ENCODE measurements around the gene HMGN1. TPM values are rescaled to one million over a fixed set of nuclear protein-coding genes. Genes with fewer than 3 reads are reported as not detected.
"Not testable (repeated sequence)": the region's sequence is repeated elsewhere in the genome, so short reads cannot be mapped to it uniquely, and the experiment has no call there.

HMGN1 gene
- total RNA-seq, 1 experiment from 2014 or later: 469 TPM

DNA sequence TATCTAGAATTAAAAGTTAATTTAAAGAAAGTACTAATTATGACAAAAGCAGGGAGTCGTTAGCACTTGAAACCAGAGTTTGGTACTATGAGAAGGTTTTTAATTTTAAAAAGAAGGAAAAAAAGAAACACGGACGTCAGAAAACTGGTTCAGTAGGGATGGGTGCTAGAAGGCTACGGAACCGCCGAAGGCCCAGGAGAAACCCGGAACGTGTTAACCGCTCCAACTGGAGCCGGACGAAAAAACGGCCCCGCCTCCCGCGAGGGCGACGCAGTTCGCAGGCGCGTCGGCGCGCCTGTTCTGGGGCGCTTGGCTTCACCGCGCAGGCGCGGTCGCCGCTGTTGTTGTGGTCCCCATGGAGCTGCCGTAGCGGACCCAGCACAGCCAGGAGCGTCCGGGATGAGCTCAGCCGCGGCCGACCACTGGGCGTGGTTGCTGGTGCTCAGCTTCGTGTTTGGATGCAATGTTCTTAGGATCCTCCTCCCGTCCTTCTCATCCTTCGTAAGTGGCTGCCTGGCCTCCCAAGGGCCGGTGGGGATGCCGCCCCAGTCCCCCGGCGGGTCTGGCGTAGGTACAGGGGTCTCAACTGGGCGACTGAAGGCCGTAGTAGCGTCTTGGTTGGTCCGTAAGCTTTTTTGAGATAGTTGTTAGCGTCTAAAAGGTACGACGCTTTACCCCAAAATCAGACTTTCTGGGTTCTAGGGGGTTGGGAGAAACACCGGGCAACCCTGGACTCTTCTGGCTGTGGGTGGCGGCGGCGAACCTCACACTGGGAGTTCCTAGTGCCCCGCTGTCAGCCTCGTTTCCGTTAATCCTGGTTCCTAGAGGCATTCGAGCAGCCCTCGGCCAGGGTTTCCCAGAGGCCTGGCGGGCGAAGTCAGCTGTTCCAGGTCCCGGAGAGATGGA is 31.4 kb upstream of the HMGN1 start:
- Histone ChIP-seq H3K4me3 (peak overlapping the region; percentile 69), H3K4me1 (peaks cover 3% of the 10 kb centered on the region; the same call in 1 of the 2 replicates), H3K9me3 (replicated peaks) (no peaks in the 10 kb centered on the region), H3K27me3 (no peaks in the 10 kb centered on the region), H3K27ac (peak overlapping the region; percentile 9; the same call in 1 of the 2 replicates), H3K36me3 (no peaks in the 10 kb centered on the region)
- DNase-seq: peak; percentile 94

DNA sequence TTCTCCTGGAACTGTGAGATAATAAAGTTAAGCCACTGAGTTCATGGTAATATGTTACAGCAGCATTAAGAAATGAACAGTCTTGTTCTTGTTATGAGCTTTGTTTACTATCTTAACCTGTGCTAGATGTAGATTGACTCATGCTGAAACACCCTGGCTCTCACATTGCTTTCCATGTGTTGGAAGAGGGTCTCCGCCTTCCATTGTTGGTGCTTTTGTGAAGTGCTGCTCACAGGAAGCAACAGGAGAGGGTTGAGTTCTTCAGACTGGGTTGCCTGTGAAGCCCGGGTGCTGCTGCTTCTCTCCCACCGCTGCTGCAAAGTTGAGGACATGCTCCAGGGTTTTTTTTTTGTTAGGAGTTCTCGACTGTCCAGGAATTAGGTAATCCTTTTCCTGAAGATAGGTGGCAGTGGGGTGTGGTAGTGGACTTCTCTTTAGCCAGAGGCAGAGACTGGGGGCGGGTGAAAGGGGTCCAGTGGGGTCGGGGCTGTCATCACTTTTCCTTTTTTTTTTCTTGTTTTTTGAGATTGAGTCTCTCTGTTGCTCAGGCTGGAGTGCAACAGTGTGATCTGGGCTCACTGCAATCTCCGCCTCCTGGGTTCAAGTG is 28.7 kb upstream of the HMGN1 start:
- H3K4me1 ChIP-seq: peaks cover 6% of the 10 kb centered on the region; the same call in 1 of the 2 replicates
- no peaks in the 10 kb centered on the region for H3K9me3 ChIP-seq (replicated peaks)
- no peak overlapping the region for H3K27ac ChIP-seq
- no peak for DNase-seq
- 0 out of 2 replicates have a peak, but pooled peaks cover 4% of the 10 kb centered on the region for H3K27me3 ChIP-seq
- H3K36me3 ChIP-seq: no peaks in the 10 kb centered on the region
- H3K4me3 ChIP-seq: no peak overlapping the region

DNA sequence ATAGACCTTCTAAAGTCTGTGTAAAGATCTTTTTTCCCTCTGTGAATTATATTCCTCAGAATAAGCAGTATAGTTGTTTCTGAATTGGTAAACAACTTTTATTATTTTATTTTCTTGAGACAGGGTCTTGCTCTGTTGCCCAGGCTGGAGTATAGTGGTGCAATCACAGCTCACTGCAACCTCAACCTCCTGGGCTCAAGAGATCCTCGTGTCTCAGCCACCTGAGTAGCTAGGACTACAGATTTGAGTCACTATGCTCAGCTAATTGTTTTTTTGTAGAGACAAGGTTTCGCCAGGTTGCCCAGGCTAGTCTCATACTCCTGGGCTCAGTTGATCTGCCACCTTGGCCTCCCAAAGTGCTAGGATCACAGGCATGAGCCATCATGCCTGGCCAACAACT is 26.6 kb upstream of the HMGN1 start:
- DNase-seq: no peak
- Histone ChIP-seq H3K27me3 (0 out of 2 replicates have a peak, but pooled peaks cover 4% of the 10 kb centered on the region), H3K4me3 (no peak overlapping the region), H3K4me1 (peaks cover 6% of the 10 kb centered on the region; the same call in 1 of the 2 replicates), H3K36me3 (no peaks in the 10 kb centered on the region), H3K9me3 (replicated peaks) (no peaks in the 10 kb centered on the region), H3K27ac (no peak overlapping the region)

DNA sequence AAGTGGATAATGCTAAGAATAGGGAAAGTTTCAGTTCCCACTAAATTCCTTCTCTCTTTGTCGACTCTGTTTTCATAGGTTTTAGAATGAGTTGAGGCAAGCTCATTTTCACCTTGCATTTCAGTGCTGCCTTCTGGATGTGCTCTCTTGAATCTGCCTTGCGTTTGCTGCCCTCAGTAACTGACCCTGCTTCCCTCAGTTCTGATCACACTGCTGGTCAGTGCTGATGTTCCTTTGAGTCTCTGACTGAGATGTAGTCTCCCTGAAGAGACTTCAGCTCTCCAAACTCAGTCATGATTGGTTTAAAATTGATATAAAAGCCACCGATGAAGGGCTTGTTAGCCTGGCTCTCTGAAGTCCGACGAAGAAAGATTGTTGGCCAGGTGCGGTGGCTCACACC is 25.2 kb upstream of the HMGN1 start:
- Histone ChIP-seq H3K27me3 (0 out of 2 replicates have a peak, but pooled peaks cover 4% of the 10 kb centered on the region), H3K4me3 (no peak overlapping the region), H3K27ac (no peak overlapping the region), H3K36me3 (no peaks in the 10 kb centered on the region), H3K4me1 (0 out of 2 replicates have a peak, but pooled peaks cover 3% of the 10 kb centered on the region), H3K9me3 (replicated peaks) (no peaks in the 10 kb centered on the region)
- DNase-seq: no peak

DNA sequence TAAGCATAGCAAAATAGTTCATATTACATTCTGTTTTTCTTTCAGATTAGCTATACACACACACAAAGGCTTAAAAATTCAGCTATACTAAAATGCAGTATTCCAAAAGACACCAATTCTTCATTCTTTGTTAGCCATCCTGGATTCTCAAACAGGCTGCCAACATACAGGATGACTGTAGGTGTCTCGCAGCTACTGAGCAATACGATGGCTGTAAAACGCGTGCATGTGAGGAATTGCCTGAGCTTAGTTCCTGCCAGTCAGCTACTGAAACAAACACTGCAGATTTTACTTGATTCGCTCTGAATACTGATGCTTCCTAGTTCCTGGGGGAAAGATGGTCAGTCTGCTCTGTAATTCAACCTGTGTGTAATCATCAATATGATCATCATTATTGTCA is 24.7 kb upstream of the HMGN1 start:
- DNase-seq: peak in 1 of 2 experiments; percentile 26

DNA sequence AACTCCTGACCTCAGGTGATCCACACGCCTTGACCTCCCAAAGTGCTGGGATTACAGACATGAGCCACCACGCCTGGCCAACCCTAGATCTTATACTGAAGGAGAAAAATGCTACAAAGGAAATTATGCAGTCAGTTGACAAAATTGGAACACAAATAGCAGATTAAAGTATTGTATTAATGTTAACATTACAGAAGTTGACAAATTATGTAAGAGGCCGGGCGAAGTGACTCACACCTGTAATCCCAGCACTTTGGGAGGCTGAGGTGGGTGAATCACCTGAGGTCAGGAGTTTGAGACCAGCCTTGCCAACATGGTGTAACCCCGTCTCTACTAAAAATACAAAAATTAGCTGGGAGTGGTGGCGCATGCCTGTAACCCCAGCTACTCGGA is 21.0 kb upstream of the HMGN1 start:
- DNase-seq; H3K27ac ChIP-seq; H3K27me3 ChIP-seq; H3K9me3 ChIP-seq (replicated peaks); H3K36me3 ChIP-seq; H3K4me1 ChIP-seq; H3K4me3 ChIP-seq: not testable (repeated sequence)

More for the DNA sequence above, 24.7 kb upstream of the HMGN1 start:
- Histone ChIP-seq H3K36me3 (no peaks in the 10 kb centered on the region), H3K27ac (no peak overlapping the region), H3K27me3 (0 out of 2 replicates have a peak, but pooled peaks cover 4% of the 10 kb centered on the region), H3K4me3 (no peak overlapping the region), H3K4me1 (0 out of 2 replicates have a peak, but pooled peaks cover 3% of the 10 kb centered on the region), H3K9me3 (replicated peaks) (no peaks in the 10 kb centered on the region)

DNA sequence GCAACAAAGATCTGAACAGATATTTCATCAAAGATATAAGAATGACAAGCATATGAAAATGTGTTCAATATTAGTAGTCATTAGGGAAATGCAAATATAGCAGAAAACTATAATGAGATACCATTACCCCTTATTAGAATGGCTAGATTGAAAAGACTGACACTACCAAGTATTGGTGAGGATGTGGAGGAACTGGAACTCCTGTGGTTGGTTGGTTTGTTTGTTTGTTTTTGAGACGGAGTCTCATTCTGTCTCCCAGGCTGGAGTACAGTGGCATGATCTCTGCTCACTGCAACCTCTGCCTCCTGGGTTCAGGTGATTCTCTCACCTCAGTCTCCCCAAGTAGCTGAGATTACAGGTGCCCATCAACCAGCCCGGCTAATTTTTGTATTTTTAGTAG is 18.9 kb upstream of the HMGN1 start:
- Histone ChIP-seq H3K4me1 (peaks cover 9% of the 10 kb centered on the region), H3K27ac (no peak overlapping the region), H3K9me3 (replicated peaks) (no peaks in the 10 kb centered on the region), H3K27me3 (no peaks in the 10 kb centered on the region), H3K4me3 (no peak overlapping the region), H3K36me3 (no peaks in the 10 kb centered on the region)
- no peak for DNase-seq

DNA sequence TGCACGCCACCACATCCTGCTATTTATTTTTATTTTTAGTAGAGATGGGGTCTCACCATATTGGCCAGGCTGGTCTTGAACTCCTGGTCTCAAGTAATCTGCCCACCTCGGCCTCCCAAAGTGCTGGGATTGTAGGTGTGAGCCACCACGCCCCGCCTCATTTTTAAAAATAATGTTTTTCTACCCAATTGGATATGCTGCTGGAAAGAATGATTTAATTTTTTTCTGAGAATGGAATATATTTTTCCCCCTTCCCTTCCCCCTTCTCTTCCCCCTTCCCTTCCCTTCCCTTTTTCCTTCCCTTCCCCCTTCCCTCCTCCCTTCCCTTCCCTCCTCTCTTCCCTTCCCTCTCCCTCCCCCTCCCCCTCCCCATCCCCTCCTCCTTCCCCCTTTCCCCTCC is 17.7 kb upstream of the HMGN1 start:
- no peaks in the 10 kb centered on the region for H3K27me3 ChIP-seq
- no peak overlapping the region for H3K27ac ChIP-seq
- H3K4me1 ChIP-seq: peaks cover 9% of the 10 kb centered on the region
- H3K9me3 ChIP-seq (replicated peaks): no peaks in the 10 kb centered on the region
- DNase-seq: no peak
- no peaks in the 10 kb centered on the region for H3K36me3 ChIP-seq
- no peak overlapping the region for H3K4me3 ChIP-seq

DNA sequence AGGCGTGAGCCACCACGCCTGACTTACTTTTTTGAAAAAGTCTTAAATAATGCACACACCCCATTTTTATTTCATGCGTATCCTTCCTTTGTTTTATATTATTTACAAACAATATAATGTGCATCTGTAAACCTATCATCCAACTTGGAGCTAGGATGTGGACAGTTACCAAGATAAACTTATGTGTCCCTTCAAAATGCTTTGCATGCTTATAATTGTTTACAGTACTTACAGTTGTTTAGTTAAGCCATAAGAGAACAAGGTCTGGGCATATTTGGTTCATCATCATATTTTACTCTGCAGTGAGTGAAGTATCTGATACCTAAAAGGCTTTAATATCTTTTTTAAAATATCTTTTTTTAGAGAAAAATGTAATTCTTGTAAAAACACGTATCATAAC is 16.1 kb upstream of the HMGN1 start:
- DNase-seq: no peak
- Histone ChIP-seq H3K4me1 (peaks cover 9% of the 10 kb centered on the region), H3K36me3 (no peaks in the 10 kb centered on the region), H3K27me3 (no peaks in the 10 kb centered on the region), H3K27ac (no peak overlapping the region), H3K4me3 (no peak overlapping the region), H3K9me3 (replicated peaks) (no peaks in the 10 kb centered on the region)

DNA sequence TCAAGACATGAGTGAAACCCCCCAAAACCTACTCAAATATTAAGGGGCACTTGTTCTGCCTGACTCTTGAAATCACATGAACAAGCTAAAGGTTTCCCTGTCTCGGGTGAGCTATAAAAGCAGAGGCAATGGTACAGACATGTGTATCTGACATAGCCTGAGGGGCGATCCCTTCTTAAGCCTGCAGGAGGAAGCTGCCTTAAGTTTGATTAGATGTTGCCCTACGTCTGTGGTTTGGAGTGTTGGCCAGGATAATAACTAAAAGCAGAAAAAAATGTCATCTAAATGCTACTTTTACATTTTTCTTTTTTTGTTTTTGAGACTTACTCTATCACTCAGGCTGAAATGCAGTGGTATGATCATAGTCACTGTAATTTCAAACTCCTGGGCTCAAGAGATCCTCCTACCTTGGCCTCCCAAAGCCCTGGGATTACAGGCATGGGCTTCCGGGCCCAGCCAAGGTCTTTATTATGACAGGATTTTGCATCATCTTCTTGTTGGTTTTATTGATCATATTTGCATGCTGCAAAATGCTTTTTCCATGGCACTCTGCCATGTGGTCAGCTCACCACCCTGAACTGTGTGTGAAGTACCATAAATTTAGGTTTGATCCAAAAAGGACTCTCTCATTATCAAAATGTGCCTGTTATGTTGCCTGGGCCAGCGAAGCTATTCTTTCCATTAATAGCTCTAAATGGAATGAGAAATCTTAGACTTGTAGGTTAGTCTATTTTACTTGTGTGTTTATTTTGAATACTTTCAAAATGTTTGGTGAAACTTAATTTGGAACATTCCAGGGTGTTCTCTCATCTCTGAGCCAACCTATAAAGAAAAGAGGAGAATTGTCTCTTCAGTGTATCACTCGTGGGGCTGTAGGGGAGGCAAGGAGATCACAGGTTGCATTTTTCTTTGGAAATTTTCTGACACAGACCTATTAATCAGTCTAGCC is 15.0 kb upstream of the HMGN1 start:
- Histone ChIP-seq H3K4me3 (no peak overlapping the region; the same call in 1 of the 2 replicates), H3K27ac (no peak overlapping the region)

DNA sequence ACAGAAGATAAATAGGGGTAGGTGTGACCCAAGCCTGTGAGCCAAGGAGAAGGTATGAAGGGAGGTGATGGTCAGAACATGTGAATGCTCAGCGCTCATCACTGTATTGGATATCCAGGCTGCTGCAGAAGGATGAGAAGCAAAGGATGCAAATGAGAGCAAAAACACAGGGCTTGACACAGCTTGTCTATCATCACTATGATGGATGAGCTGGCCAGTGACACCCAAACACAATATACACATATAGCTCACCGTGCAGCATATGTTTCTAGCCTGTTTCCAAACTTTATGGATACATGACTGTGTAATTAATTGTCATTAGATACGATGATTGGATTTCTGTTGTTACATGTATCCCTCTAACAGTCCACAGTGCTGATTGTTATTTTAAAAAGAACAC is 13.8 kb upstream of the HMGN1 start:
- no peak for DNase-seq
- Histone ChIP-seq H3K9me3 (replicated peaks) (no peaks in the 10 kb centered on the region), H3K4me1 (peaks cover 9% of the 10 kb centered on the region), H3K27me3 (no peaks in the 10 kb centered on the region), H3K4me3 (no peak overlapping the region), H3K27ac (no peak overlapping the region), H3K36me3 (no peaks in the 10 kb centered on the region)

More for the DNA sequence above, 15.0 kb upstream of the HMGN1 start:
- H3K4me1 ChIP-seq: peaks cover 9% of the 10 kb centered on the region
- H3K27me3 ChIP-seq: no peaks in the 10 kb centered on the region
- DNase-seq: peak in 1 of 2 experiments; percentile 53
- H3K36me3 ChIP-seq: no peaks in the 10 kb centered on the region
- H3K9me3 ChIP-seq (replicated peaks): no peaks in the 10 kb centered on the region

DNA sequence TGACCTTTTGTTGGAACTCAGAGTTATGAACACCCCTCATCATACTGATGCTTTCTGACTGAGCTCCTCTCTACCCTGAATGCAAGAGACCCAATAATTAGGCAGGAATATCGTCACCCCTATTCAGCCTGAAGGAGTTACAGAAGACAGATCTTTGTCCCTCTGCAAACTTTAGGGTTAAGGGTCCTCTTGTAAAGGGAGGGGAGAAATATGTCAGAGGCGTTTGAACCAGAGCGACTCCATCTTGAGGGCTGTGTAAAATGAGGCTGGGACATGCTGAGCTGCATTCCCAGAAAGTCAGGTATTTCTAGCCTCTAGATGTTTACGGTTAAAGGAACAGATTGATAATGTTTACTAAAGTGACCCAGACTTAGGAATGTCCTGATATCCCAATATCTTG is 10.5 kb upstream of the HMGN1 start:
- no peaks in the 10 kb centered on the region; the same call in 1 of the 2 replicates for H3K27me3 ChIP-seq
- DNase-seq: no peak

DNA sequence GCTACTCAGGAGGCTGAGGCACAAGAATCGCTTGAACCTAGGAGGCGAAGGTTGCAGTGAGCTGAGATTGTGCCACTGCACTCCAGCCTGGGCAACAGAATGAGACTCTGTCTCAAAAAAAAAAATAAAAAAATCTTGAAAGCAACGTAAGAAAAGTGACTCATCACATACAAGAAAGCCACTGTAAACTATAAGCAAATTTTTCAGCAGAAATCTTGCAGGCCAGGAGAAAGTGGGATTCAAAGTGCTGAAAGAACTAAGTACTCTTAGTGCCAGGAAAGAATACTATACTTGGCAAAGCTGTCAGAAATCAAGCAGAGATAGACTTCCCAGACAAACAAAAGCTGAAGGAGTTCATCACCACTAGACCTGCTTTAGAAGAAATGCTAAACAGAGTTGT is 4.4 kb upstream of the HMGN1 start:
- Histone ChIP-seq H3K27ac (no peak overlapping the region), H3K4me3 (no peak overlapping the region), H3K9me3 (replicated peaks) (no peaks in the 10 kb centered on the region), H3K36me3 (no peaks in the 10 kb centered on the region; the same call in 1 of the 2 replicates), H3K4me1 (no peaks in the 10 kb centered on the region), H3K27me3 (no peaks in the 10 kb centered on the region; the same call in 1 of the 2 replicates)
- no peak for DNase-seq

More for the DNA sequence above, 10.5 kb upstream of the HMGN1 start:
- Histone ChIP-seq H3K4me1 (peaks cover 6% of the 10 kb centered on the region), H3K36me3 (no peaks in the 10 kb centered on the region), H3K27ac (no peak overlapping the region), H3K9me3 (replicated peaks) (no peaks in the 10 kb centered on the region), H3K4me3 (no peak overlapping the region)

All from SJCRH30 (cell line).